Measurements from ENCODE around the gene PHLDB3. TPM values are rescaled to one million over a fixed set of nuclear protein-coding genes. Genes with fewer than 3 reads are reported as not detected.

The PHLDB3 gene
- total RNA-seq, 1 donor from 2014 or later, result 6.7 TPM

GRCh38 chr19:43502419-43502976, 2.0 kb downstream of the PHLDB3 start:
- Mint-ChIP-seq H3K27ac (ENCODE audit: unreplicated experiment) (no peak overlapping the region), H3K9me3 (ENCODE audit: unreplicated experiment) (no peaks in the 10 kb centered on the region), H3K4me3 (ENCODE audit: unreplicated experiment) (no peak overlapping the region), H3K36me3 (ENCODE audit: unreplicated experiment) (peaks cover 7% of the 10 kb centered on the region), H3K4me1 (ENCODE audit: unreplicated experiment) (peaks cover 22% of the 10 kb centered on the region), H3K27me3 (ENCODE audit: unreplicated experiment) (peaks cover 3% of the 10 kb centered on the region)
- no peak for DNase-seq (ENCODE audit: extremely low spot score, unreplicated experiment)
- no peak for TF ChIP-seq CTCF (IDR thresholded peaks at IDR 0.05)

GRCh38 chr19:43501661-43502418, 2.7 kb downstream of the PHLDB3 start:
- Mint-ChIP-seq H3K27me3 (ENCODE audit: unreplicated experiment) (peaks cover 3% of the 10 kb centered on the region), H3K36me3 (ENCODE audit: unreplicated experiment) (peaks cover 7% of the 10 kb centered on the region), H3K27ac (ENCODE audit: unreplicated experiment) (no peak overlapping the region), H3K4me3 (ENCODE audit: unreplicated experiment) (no peak overlapping the region), H3K4me1 (ENCODE audit: unreplicated experiment) (peaks cover 22% of the 10 kb centered on the region), H3K9me3 (ENCODE audit: unreplicated experiment) (no peaks in the 10 kb centered on the region)
- TF ChIP-seq CTCF (IDR thresholded peaks at IDR 0.05), result no peak
- no peak for DNase-seq (ENCODE audit: extremely low spot score, unreplicated experiment)

- Mint-ChIP-seq H3K27me3 (ENCODE audit: unreplicated experiment) (peaks cover 3% of the 10 kb centered on the region), H3K9me3 (ENCODE audit: unreplicated experiment) (no peaks in the 10 kb centered on the region), H3K4me3 (ENCODE audit: unreplicated experiment) (no peak overlapping the region), H3K4me1 (ENCODE audit: unreplicated experiment) (peaks cover 12% of the 10 kb centered on the region), H3K36me3 (ENCODE audit: unreplicated experiment) (peaks cover 8% of the 10 kb centered on the region), H3K27ac (ENCODE audit: unreplicated experiment) (no peak overlapping the region)
- no peak for TF ChIP-seq CTCF (IDR thresholded peaks at IDR 0.05)
- no peak for DNase-seq (ENCODE audit: extremely low spot score, unreplicated experiment)
Measured at GRCh38 chr19:43499042-43499441, 5.5 kb downstream of the PHLDB3 start.

GRCh38 chr19:43498233-43498842, 6.2 kb downstream of the PHLDB3 start:
- Mint-ChIP-seq H3K27ac (ENCODE audit: unreplicated experiment) (no peak overlapping the region), H3K4me1 (ENCODE audit: unreplicated experiment) (peaks cover 7% of the 10 kb centered on the region), H3K36me3 (ENCODE audit: unreplicated experiment) (peaks cover 8% of the 10 kb centered on the region), H3K27me3 (ENCODE audit: unreplicated experiment) (peaks cover 3% of the 10 kb centered on the region), H3K9me3 (ENCODE audit: unreplicated experiment) (no peaks in the 10 kb centered on the region), H3K4me3 (ENCODE audit: unreplicated experiment) (no peak overlapping the region)
- no peak for DNase-seq (ENCODE audit: extremely low spot score, unreplicated experiment)
- no peak for TF ChIP-seq CTCF (IDR thresholded peaks at IDR 0.05)

- Mint-ChIP-seq H3K27ac (ENCODE audit: unreplicated experiment) (no peak overlapping the region), H3K27me3 (ENCODE audit: unreplicated experiment) (no peaks in the 10 kb centered on the region), H3K9me3 (ENCODE audit: unreplicated experiment) (no peaks in the 10 kb centered on the region), H3K4me1 (ENCODE audit: unreplicated experiment) (no peaks in the 10 kb centered on the region), H3K4me3 (ENCODE audit: unreplicated experiment) (no peak overlapping the region), H3K36me3 (ENCODE audit: unreplicated experiment) (peaks cover 8% of the 10 kb centered on the region)
- TF ChIP-seq CTCF (IDR thresholded peaks at IDR 0.05), result no peak
- DNase-seq (ENCODE audit: extremely low spot score, unreplicated experiment), result no peak
Measured at GRCh38 chr19:43496960-43497359, 7.6 kb downstream of the PHLDB3 start.

Measured in osteocyte (in vitro differentiated cells).